HL-60 (cell line): ENCODE measurements around the gene SPATA33.
"Not testable (repeated sequence)": the region's sequence is repeated elsewhere in the genome, so short reads cannot be mapped to it uniquely, and the experiment has no call there.

ENCODE experiments used
- GABPA ChIP-seq: IDR thresholded peaks from 2 replicates; pipeline ENCODE4 v1.6.1; 2012; ENCODE audit warnings: low read depth
- POLR2AphosphoS5 ChIP-seq: IDR thresholded peaks from 2 replicates; pipeline ENCODE4 v1.6.1; 2012; ENCODE audit warnings: low read depth
- SPI1 ChIP-seq: IDR thresholded peaks from 2 replicates; pipeline ENCODE4 v1.6.1; 2012; ENCODE audit warnings: low read depth, mild to moderate bottlenecking, borderline replicate concordance
- TF ChIP-seq, protein P1 (sequence below): IDR thresholded peaks from one replicate; pipeline ENCODE4 v1.5.1; 2011; ENCODE audit warnings: low read length, control low read depth, inconsistent platforms; ENCODE audit not compliant: insufficient read depth
- TF ChIP-seq, protein P2 (sequence below): IDR thresholded peaks from 2 replicates; pipeline ENCODE4 v1.6.1; 2012; ENCODE audit warnings: low read depth; ENCODE audit not compliant: insufficient replicate concordance

DNA sequence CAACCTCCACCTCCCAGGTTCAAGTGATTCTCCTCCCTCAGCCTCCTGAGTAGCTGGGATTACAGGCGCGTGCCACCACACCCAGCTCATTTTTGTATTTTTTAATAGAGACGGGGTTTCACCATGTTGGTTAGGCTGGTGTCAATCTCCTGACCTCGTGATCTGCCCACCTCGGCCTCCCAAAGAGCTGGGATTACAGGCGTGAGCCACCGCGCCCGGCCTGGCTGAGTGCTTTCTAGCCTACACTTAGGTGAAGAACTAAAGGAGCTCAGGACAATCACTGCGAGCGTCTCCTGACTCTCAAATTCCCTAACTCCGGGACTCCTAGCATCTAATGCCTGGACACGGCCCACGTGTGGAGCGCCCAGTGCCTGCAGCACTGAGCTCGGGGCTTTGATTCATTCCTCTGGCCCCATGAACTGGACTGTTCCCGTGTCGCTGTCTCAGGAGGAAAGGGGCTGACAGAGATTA, 42.0 kb downstream of the SPATA33 start:
- TF ChIP-seq, protein P1, sequence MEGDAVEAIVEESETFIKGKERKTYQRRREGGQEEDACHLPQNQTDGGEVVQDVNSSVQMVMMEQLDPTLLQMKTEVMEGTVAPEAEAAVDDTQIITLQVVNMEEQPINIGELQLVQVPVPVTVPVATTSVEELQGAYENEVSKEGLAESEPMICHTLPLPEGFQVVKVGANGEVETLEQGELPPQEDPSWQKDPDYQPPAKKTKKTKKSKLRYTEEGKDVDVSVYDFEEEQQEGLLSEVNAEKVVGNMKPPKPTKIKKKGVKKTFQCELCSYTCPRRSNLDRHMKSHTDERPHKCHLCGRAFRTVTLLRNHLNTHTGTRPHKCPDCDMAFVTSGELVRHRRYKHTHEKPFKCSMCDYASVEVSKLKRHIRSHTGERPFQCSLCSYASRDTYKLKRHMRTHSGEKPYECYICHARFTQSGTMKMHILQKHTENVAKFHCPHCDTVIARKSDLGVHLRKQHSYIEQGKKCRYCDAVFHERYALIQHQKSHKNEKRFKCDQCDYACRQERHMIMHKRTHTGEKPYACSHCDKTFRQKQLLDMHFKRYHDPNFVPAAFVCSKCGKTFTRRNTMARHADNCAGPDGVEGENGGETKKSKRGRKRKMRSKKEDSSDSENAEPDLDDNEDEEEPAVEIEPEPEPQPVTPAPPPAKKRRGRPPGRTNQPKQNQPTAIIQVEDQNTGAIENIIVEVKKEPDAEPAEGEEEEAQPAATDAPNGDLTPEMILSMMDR = not testable (repeated sequence)
- TF ChIP-seq, protein P2, sequence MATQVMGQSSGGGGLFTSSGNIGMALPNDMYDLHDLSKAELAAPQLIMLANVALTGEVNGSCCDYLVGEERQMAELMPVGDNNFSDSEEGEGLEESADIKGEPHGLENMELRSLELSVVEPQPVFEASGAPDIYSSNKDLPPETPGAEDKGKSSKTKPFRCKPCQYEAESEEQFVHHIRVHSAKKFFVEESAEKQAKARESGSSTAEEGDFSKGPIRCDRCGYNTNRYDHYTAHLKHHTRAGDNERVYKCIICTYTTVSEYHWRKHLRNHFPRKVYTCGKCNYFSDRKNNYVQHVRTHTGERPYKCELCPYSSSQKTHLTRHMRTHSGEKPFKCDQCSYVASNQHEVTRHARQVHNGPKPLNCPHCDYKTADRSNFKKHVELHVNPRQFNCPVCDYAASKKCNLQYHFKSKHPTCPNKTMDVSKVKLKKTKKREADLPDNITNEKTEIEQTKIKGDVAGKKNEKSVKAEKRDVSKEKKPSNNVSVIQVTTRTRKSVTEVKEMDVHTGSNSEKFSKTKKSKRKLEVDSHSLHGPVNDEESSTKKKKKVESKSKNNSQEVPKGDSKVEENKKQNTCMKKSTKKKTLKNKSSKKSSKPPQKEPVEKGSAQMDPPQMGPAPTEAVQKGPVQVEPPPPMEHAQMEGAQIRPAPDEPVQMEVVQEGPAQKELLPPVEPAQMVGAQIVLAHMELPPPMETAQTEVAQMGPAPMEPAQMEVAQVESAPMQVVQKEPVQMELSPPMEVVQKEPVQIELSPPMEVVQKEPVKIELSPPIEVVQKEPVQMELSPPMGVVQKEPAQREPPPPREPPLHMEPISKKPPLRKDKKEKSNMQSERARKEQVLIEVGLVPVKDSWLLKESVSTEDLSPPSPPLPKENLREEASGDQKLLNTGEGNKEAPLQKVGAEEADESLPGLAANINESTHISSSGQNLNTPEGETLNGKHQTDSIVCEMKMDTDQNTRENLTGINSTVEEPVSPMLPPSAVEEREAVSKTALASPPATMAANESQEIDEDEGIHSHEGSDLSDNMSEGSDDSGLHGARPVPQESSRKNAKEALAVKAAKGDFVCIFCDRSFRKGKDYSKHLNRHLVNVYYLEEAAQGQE = not testable (repeated sequence)
- TF ChIP-seq GABPA, POLR2AphosphoS5, SPI1: not testable (repeated sequence)
